Measurements from ENCODE around the gene THG1L. TPM values are rescaled to one million over a fixed set of nuclear protein-coding genes. Genes with fewer than 3 reads are reported as not detected.

The THG1L gene
- 43.0 and 56.4 TPM in 2 replicates for total RNA-seq

DNA sequence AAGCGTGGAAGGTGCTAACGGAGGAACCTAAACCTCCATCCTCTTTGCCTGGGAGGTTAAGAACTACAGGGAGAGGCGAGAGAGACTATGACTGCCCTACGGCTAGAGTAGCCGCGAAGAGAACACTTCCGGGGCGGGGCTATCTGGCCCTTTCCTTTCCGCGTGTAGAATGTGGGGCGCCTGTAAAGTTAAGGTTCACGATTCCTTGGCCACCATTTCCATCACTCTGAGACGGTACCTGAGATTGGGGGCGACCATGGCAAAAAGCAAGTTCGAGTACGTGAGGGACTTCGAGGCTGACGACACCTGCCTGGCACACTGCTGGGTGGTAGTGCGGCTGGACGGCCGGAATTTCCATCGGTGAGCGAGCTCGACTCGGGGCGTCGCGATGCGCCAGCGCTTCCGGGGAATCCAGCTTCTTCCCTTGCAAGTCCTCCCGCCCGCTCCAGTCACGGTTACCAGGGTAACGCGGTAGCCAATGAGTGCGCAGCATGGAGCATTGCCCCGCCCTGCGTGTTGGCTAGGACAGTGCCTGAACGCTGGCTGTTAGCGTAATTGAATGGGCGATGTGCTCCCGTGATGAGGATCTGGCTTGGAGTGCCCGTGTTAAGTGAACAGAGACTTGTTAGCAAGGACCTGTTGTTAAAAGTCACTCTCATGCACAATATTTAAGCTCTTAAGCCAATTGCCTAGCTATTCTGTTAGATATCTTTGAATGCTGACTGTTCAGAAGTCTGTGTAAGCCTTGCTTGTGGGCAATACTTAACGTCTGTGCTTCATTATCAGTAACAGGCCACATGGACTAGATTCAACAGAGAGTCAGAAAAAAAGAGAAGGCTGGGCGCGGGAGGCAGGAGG lies at the start of gene THG1L:
Gene THG1L, plus strand, starts transcription at position 149 of the 858 bp plus-strand sequence. Its CDS starts 21 bp downstream, at position 170.

DNA sequence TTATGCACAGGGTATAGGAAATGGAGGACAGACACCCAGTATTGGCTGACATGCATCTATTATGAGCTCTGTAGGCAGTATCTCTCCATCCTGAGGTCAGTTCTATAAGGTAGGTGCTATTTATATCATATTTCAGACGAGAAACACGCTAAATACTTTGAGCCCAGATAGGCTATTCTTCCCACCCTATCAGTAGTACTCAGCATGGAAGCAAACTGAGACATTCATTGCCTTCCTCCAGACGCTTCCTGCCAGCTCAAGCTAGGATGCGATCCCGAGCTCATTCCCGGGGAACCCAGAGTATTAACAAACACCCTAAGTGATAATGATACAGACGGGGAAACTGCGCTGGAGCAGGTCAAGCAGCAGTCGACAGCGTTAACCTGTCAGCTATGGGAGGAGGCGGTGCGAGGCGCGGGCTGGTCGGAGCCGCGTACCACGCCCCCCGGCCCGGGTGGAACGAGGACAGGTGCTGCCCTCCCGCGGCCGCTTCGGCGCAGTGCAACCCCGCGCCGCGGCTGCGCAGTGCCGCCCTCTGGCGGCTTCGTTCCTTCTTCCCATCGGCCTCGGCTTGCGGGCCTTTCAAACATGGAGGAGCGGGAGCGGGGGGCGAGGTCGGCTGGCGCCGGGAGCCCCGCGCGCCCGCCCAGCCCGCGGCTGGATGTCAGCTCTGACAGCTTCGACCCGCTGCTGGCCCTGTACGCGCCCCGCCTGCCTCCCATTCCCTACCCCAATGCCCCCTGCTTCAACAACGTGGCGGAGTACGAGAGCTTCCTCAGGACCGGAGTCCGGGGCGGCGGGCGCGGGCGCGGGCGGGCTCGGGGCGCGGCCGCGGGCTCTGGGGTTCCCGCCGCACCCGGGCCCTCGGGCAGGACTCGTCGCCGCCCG lies 12.2 kb downstream of the THG1L start, which contains the start of gene LSM11:
Gene LSM11, plus strand, starts transcription at position 550 of the 888 bp plus-strand sequence. Its CDS starts 39 bp downstream, at position 589.

Other genes starting within 250 kb of the THG1L start
- gene ADAM19, start 155.6 kb upstream of the THG1L start, total RNA-seq = 4.9 and 5.8 TPM in 2 replicates
- gene SOX30, start 79.0 kb upstream of the THG1L start, total RNA-seq = 0.16 TPM in 1 of 2 replicates, not detected in the other
- gene C5orf52, start 59.9 kb upstream of the THG1L start, total RNA-seq = not detected in 2 replicates
- 1.7 and 1.9 TPM in 2 replicates for gene LSM11, start 12.3 kb downstream of the THG1L start, total RNA-seq
- 71.2 and 75.0 TPM in 2 replicates for gene CLINT1, start 127.7 kb downstream of the THG1L start, total RNA-seq

Measured in bronchial smooth muscle cell (primary cell).